Uterus (tissue), 2 donors: ENCODE measurements around the gene RAP2C.

Experiments
- POLR2A ChIP-seq, 2 donors: fragments of 450-650 bp; IDR thresholded peaks; one replicate each; pipeline ENCODE4 v1.6.1; 2016; ENCODE audit warnings: antibody characterized with exemption in 2 of 2, mild to moderate bottlenecking in 1 of 2, moderate library complexity in 1 of 2
- TF ChIP-seq, protein P1 (sequence below), 4 experiments: fragments of 200-600 bp in 2 of 4; fragments of 450-650 bp in 2 of 4; sonication (generic) in 2 of 4; IDR thresholded peaks; one replicate each; pipeline ENCODE4 v1.5.1; 2016 to 2019; ENCODE audit warnings: antibody characterized with exemption in 4 of 4, mild to moderate bottlenecking in 2 of 4, moderate library complexity in 1 of 4

DNA sequence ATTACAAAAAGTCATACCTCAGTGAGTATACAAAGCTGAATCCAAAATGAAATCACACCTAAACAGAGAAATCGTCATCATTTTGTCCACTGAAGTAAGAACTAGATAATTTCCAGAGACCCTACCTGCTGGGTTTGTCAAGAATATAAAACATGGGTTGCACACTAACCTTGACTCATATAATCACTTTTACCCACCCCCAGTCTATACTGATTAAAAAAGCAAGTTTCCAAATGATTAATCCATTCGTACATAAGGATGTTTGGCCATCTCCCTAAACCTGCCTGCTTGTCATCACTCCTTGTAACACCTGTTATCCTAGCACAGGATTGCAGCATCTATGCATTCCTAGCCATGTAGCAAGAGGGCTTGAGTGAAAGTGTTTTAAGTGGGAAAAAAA is 4.7 kb downstream of the RAP2C start:
- TF ChIP-seq, protein P1, sequence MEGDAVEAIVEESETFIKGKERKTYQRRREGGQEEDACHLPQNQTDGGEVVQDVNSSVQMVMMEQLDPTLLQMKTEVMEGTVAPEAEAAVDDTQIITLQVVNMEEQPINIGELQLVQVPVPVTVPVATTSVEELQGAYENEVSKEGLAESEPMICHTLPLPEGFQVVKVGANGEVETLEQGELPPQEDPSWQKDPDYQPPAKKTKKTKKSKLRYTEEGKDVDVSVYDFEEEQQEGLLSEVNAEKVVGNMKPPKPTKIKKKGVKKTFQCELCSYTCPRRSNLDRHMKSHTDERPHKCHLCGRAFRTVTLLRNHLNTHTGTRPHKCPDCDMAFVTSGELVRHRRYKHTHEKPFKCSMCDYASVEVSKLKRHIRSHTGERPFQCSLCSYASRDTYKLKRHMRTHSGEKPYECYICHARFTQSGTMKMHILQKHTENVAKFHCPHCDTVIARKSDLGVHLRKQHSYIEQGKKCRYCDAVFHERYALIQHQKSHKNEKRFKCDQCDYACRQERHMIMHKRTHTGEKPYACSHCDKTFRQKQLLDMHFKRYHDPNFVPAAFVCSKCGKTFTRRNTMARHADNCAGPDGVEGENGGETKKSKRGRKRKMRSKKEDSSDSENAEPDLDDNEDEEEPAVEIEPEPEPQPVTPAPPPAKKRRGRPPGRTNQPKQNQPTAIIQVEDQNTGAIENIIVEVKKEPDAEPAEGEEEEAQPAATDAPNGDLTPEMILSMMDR (IDR thresholded peaks at IDR 0.05), result no peak
- no peak for TF ChIP-seq POLR2A (IDR thresholded peaks at IDR 0.05)
